HS-27A (cell line): ENCODE data around the gene PDCD4.
A peak's percentile ranks its signal among the peaks of the same experiment; 100 is the strongest.

Experiments
- DNase-seq: peaks from one replicate; pipeline ENCODE4 v3.0.0-alpha.2; 2012; ENCODE audit warnings: low read depth, missing footprints

The PDCD4 gene

DNA sequence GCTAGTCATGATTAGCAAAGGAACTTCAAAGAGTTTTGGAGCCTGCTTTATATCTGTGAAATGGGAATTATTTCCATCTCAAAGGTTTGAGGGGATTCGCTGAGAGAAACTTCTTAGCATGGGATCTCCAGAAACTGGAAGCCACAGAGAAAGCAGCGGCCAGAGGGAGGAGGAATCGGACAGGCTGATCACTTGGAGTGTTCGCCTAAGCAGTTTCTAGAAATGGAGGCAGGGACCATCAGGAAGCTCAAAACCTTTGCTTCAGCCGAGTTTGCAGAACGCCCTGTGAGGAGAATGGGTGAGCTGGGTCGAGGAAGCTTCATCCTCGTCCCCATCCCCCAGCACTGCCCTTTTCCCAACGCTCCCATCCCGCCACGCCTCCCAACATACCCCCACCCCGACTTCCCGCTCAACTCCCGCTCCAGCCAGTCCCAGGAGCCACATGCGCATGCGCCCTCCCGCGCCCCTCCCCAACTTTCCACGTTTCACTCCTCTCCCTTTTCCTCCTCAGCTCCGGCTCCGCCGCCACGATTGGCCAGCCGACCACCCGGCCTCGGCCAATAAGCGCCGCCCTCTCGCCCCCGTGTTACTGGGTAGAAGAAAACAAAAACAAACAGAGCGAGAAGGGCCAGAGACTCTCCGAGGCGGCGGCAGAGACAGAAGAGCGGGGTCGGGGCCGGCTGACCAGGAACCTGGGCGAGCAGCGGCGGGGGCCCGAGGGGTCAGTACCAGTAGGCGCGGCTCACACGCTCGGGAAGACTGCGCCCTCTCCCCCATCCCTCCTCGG is at the start of gene PDCD4:
TSS of gene PDCD4 (plus strand) at position 631 of the 787 bp plus-strand sequence. CDS start 4,100 bp downstream, outside the sequence.
- peak; percentile 87 for DNase-seq

DNA sequence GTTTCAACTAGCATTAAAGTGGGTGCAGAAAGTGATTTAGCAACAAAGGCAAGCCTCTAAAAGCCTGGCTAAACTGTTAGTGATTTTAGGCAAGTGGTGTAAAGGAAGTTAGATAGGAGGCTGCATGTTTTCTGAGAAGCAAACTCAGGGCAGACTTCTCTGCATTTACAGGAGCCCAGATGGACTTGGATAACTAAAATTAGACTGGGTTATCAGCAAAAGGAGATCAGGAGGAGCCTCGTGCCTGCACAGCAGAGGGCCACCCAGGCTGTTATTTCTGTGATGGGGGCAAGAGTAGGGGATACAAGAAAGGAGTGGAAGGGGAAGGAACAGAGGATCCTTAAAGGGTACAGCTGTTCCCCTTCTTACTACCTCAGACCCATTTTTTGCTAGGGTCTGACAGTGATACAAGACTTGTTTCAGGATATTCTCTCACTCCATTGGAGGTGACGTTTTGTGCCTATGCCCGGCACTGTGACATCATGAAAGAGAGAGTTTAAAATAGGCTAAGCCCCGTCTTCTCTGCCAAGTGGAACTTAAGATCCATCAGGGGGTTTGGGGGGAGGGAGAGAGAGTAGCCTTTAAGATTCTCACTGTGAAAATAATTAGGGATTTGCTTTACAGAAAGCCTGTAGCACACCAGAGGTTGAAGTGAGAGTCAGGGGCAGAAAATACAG is 49.6 kb upstream of the PDCD4 start:
- DNase-seq: no peak

DNA sequence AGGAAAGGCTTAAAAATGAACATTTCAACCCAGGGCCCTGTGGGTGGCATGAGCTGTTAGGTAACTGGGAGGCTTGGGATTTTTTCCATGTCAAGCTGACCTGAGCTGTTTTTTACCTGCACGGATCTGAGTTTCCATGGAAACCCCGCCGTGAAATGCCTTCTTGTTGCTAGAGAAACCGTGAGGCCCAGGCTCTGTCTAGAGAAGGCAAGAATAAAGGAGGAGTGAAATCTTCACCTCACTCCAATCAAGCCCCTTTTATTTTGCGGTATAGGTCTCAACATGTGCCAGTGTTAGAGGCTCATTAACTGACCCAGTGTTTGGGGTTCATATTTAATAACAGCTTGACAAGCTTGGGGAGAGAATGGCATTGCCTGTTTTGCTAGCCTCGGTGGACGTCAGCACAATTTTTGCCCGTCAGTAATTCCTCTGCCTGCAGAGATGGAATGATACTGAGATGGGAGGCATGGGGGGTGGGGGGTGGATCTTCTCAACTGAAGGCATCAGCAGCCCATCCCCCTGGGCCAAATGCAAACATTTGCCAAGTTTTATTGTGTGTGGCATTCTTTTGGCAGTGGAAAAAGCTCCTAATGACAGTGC is 48.9 kb upstream of the PDCD4 start:
- DNase-seq: no peak

DNA sequence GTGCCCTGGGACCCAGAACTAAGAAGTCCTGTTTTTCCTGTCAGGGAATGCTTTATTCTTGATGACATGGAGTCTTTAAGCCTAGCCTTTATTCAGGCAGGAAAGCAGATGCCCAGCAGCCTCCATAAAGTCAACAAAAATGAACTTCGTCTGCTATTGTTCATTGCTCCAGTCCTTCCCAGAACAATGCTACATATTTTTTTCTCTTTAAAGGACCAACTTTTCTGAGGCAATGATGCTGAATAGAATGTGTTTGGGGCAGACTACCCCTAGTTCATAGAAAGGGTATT is 47.6 kb upstream of the PDCD4 start:
- DNase-seq: no peak

DNA sequence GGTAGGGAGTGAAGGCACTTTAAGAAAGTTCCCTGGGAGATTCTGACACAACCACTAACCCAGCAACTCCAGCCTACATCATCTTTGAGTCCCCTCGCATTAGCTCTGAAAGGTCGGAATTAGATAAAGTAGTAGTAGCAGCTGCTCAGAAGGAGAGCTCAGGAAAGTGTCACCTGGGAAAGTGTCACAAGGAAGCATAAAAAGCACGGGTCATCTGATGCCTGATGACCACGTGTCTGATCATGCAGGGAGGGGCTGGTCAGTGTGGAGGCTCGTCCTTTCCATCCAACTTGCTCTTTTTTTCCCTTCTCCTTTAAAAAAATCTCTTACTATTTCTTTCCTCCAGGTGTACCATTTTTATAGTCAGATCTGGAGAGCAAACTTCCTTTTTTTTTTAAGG is 47.1 kb upstream of the PDCD4 start:
- no peak for DNase-seq

DNA sequence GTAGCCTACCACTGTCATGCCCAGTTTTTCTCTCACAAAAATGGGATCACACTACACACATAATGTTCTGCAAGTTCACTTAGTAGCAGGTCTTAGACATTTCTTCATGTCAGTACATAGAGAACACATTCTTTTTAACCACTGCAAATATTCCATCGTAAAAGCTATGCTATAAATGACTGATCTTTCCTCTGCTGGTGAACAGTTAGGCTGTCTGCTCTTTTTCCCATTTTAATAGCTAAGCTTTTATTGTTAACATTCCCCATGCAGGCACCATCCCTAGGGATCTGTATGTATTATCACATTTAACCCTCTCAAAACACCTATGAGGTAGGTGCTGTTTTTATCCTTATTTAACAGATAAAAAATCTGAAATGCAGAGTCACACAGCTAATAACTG is 46.2 kb upstream of the PDCD4 start:
- no peak for DNase-seq

DNA sequence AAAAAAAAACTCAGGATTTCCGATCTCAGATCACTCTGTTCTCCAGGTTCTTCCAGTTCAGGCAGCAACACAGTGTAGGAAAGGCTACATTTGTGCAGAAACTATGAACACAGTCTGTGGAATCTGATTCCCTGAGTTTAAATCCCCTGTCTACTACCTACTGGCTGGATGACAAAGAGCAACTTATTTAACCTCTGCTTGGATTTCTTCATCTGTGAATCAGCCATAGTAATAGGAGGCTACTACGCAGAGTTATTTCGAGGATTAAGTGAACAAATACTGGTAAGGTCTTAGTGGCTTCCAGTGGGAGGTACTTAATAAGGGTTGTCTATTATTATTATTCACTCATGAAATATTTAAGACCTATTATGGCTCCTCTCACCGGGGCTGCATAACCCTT is 44.3 kb upstream of the PDCD4 start:
- no peak for DNase-seq

DNA sequence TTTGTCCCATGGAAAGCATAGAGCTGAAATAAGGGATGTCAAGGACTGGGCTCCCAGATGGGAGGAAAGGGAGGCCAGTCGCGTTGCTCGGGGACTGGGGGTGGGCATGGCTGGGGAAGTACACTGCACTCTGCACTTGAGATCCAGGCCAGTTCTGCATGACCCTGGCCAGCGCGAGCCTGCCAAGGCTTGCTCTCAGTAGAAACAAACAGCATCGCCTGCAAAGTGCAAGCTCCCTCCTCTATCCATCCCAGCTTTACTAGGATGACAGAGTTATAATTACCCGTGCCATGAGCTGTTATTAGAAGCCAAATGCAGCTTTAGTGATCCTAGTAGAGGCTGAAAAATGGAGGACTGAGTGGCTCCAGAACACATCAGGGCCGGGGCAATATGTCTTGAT is 43.9 kb upstream of the PDCD4 start:
- no peak for DNase-seq

DNA sequence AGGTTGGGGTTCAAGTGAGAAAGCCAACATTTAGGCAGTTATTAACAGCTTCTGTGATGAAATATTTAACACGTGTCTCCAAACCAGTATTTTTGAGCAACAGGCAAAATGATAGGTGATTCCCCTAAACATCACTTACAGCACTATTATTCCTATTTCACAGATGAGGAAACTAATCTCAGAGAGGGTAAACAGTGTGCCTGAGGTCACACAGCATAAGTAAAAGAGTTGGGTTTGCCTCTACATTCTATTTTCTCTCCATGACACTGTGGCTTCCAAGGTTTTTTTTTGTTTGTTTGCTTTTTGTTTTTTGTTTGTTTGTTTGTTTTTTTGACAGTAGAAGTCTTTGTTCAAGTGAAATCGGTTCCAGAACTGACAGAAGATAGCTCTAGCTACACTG is 43.2 kb upstream of the PDCD4 start:
- no peak for DNase-seq

DNA sequence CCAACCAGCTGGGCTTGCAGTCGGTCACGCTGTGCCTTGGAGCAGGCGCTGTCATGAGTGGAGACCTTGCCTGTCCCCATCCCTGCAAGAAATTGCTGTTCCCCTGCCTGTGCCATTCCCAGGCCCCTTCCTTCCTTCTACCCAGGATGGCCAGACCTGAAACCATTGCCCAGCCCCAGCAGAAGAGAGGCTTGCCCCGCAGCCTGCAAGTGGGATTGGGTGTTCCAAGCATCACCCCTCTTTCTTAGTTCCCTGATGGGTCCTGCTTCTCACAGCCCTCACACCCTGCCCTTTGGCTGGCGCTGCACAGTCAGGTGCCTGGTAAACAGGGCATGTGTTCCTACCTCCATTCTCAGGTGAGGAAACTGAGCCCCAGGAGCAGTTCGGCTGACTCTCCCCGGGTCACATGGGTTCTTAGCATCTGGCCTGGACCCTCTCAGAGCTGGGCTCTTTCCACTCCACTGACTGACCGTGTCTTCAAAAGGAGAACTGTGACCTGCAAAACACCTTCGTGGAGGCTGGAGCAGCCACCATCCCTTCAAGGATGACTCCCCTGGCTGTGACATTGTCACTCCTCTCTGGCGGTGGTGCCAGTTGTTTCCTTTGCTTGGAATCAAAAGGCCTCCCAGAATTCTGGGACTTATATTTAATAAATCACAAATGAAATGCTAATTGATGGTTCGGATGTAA is 41.9 kb upstream of the PDCD4 start:
- no peak for DNase-seq

DNA sequence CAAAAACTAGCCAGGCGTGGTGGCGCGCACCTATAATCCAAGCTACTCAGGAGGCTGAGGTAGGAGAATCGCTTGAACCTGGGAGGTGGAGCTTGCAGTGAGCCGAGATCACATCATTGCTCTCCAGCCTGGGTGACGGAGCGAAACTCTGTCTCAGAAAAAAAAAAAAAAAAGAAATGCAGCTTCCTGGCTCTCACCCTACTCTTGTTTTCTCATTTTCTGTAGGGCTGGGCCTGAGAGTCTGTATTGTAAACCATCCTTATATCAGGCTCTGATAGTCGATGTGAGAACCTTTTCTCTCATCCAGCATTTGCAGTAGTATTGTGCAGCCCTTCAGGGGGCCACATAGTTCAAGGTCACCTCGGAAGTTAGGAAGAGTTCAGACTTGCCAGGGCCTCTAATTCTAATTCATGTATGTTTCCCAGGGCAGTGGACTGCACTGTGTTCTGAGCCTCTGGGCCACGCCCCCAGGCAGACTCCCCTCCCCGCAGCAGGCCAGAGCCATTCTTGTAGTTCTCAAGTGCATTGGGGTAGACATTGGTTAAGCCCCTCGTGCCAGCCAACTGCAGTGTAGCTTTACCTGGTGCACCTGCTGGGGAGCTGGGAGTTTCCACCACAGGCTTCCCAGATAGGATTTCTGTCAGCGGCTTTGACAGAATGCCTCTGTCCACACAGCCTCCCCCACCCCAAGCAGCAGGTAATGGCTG is 38.3 kb upstream of the PDCD4 start:
- DNase-seq: no peak

DNA sequence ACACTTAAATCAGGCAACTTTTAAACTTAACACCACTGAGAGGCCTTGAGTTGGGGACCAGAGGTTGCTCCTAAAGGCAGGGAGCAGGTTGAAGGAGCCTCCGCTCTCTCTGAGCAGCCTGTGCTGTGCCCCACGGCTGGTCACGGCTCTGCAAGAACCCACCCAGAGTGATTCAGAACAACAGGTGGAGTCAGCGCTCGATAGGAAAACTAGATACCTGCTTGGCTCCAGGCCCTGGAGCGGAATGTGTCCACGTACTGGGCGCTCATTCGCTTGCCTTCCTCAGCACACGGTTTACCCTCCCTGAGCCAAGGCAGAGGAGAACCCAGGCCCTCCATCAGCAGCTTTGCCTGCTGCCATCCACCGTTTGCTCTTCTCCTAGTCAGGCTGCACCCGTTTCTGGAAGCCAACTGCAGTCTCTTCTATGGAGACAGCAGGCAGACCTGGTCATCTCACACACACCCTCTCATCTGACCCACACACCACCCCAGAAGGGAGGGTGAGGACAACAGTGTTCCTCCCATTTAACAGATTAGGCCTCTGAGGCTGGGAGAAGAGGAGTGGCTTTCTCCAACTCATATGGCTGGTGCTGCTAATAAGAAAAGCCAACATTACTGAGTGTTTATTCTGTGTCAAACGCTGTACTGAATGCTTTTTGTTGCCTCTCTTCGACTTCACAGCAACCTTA is 37.6 kb upstream of the PDCD4 start:
- no peak for DNase-seq

DNA sequence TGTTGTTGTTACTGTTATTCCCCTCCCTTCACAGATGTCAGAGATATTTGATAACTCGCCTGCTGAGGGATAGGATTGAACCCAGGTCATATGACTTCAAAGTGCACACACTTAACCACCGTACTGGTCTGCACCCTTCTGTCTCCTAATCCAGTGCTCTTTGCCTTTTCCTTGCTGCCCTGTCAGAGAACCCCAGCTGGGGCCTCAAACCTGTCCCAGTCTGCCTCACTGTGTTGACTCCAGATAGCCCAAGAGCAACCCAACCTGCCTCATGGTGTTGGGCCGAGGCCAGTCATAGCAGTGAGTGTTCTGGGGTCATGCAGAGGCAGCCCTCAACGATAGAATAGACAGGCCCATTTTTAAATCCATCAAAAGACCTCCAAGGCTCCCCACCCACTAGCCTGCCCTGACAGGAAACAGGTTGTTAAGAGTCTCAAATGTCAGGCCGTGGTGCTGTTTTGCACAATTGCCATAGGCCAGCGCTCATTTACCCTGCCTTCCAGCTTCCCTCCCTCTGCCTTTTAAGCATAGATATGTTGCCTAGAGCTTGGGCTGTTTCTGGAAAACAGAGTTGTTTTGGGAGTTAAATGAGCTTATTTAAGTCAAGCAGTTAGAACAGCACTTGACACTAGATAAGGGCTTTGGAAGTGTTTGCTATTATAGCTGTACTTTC is 37.0 kb upstream of the PDCD4 start:
- DNase-seq: no peak

DNA sequence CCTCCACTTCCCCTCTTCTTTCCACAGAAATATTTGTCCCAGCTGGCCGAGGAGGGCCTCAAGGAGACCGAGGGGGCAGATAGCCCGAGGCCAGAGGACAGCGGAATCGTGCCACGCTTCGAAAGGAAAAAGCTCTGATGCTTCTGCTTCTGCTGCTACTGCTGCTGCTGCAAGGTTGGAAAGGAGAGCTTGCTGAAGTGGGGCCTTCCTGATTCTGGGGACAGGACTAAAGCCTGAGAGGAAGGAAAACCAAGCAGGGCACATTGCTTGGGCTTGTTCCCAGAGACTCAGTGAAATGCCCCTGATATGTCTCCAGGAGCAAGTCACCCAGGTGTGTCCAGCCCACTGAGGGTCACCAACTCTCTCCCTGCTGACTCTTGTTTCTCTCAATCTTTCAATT is 35.9 kb upstream of the PDCD4 start:
- no peak for DNase-seq

DNA sequence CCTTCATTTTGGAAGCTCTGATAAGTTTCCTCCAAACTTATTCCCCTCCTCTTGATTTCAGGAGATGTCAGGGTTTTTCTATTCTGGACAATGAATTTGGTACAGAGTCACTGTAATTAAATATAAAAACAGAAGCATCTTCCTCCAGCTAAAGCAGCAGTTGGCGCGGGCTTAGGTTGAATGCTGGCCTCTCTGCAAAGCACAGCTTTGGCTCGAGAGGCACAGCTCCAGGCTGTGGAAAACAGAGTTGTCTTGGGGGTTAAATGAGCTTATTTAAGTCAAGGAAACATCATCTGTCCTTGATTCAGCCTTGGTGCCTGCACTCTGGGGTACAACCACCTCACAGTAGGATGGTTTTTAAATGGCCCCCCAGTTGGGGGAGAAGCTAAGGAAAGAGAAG is 35.0 kb upstream of the PDCD4 start:
- DNase-seq: no peak

DNA sequence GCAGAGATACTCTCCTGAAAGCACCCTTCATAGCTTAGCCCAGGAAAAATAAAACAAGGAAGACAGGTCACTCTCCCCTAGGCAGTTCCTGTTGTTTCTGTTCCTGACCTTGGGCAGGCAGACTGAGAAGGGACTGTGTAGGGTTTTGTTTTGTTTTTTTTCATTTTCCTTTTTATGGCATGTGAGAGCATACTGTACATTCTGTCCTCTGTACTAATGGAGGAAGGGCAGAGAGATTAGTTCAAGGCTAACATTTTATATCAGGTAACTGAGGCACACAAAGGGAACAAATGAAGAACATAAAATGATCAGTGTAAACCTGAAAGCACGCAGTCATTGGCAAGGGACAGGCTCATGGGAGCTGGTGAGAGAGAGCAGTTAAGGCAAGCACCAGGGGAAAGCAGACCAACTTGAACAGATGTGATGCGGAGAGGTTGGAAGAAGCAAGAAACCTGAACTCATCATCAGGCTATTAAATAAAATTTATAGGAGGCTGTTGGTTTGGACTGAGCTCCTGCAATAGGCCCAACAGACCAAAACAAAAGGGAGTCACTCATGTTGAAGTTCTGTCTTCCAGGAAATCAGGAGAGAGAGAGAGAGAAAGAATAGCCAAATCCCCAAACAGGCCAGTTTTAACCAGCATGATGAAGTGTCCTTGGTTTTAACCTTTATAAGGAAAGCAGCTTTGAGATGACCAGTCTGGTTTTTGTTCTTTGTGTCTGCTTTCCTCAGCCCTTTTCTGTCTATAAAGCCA is 34.1 kb upstream of the PDCD4 start:
- DNase-seq: no peak

DNA sequence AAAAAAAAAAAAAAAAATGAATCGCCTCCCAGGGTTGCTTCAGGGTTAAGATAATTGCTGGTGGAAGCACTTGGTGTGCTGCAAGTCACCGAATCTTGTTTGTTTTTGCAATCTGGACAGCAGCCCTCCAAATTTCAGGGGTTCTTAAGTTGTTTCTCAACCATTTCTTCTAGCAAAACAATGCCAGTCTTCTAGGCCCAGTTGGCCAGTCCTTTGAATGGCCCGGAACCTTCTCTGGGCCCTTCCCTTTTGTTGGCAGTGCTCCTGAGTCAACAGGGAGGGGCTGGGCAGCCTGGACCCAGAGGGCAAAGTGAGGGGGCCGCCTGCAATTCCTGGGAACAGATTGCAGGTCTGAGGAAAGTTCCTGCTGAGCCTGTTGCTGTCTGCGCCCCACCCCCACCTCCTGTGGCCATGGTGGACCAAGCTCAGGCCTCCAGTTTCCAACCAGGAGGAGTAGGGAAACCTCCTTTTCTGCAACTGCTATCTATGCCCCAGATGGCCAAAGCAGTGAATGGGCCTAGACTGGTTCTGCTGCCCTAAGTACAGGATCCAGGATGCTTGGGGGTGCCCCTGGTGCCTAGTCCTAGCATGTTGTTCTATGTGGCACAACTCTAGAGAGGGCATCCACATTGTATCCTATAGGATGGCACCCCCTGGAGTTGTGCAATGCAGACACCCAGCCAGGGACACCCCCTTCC is 31.4 kb upstream of the PDCD4 start:
- DNase-seq: no peak

DNA sequence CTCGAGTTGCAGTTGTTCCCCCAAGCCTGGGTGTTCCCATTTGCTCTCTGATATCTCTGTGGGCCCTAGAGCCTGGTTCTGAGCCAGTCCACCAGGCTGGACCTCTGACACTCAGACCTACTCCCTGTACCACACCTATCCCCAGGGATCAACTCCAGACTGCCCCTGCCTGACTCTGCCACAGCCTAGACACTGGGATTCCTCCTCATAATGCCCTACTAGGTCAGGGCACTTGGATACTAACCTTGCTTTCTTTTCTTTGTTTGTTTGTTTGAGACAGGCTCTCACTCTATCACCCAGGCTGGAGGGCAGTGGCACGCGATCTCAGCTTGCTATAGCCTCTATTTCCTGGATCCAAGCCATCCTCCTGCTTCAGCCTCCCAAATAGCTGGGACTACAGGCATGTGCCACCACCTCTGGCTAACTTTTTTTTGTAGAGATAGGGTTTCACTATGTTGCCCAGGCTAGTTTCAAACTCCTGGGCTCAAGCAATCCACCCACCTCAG is 30.8 kb upstream of the PDCD4 start:
- no peak for DNase-seq

DNA sequence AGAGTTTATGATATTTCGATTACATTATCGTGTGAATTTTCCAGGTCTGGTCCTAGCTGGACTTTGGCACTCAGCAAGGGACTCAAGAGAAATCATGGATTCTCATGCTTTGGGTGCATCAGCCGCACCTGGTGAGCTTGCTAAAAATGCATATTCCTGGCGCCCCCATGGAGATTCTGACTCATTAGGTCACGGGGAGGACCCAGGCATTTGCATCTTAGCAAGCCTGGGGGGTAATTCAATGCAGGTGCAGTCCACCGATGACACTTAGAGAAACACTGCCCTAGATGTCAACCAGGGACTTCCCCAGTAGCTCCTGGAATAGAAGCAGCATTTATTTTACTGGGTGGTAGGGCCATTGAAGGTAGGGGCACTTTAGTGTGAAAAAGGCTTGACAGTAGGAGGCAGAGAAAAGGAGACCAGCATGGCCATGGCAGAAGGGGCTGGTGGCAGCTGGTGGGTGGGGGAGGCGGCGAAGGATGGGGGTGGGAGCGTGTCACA is 29.9 kb upstream of the PDCD4 start:
- no peak for DNase-seq
